ENCODE results near the gene PTPRA.

GRCh38 chr20:3077618-3078134 is 204.4 kb downstream of the PTPRA start:
- TF ChIP-seq CTCF (IDR thresholded peaks at IDR 0.05) (no peak), POLR2A (IDR thresholded peaks at IDR 0.05) (no peak)
